ENCODE results near the gene COL5A2. TPM values are rescaled to one million over a fixed set of nuclear protein-coding genes. Genes with fewer than 3 reads are reported as not detected.

Gene COL5A2
- total RNA-seq, 4 donors from 2014 or later = 34.7 to 60.4 (median 51.4) TPM

DNA sequence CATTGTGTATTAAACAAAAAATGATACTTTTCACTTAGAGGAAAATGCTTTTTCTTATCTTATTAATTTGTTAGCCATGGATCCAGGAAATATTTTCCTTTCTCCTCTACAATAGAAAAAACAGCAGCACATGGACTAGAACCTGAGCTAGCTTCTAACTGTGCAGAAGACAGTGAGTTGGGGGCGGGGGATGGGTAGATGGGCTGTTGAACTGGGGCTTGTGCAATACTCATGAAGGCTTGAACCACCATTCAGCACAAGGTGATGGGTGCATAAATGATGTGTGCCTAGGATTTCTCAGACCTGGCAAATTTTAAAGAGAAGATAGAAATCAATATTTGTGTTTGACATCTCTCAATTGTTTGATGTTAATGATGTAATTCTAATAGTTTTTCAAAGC is 42.0 kb downstream of the COL5A2 start:
- TF ChIP-seq EP300 (IDR thresholded peaks at IDR 0.05) (no peak), POLR2A (IDR thresholded peaks at IDR 0.05) (no peak)
- TF ChIP-seq, protein P1, sequence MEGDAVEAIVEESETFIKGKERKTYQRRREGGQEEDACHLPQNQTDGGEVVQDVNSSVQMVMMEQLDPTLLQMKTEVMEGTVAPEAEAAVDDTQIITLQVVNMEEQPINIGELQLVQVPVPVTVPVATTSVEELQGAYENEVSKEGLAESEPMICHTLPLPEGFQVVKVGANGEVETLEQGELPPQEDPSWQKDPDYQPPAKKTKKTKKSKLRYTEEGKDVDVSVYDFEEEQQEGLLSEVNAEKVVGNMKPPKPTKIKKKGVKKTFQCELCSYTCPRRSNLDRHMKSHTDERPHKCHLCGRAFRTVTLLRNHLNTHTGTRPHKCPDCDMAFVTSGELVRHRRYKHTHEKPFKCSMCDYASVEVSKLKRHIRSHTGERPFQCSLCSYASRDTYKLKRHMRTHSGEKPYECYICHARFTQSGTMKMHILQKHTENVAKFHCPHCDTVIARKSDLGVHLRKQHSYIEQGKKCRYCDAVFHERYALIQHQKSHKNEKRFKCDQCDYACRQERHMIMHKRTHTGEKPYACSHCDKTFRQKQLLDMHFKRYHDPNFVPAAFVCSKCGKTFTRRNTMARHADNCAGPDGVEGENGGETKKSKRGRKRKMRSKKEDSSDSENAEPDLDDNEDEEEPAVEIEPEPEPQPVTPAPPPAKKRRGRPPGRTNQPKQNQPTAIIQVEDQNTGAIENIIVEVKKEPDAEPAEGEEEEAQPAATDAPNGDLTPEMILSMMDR (IDR thresholded peaks at IDR 0.05) = no peak
- H3K36me3 ChIP-seq = no peaks in the 10 kb centered on the region
- no peaks in the 10 kb centered on the region for H3K27me3 ChIP-seq
- peaks cover 0 to 22% (median 0%) of the 10 kb centered on the region in 4 donors for H3K4me1 ChIP-seq
- no peaks in the 10 kb centered on the region for H3K9me3 ChIP-seq
- H3K4me3 ChIP-seq = no peak overlapping the region
- no peak overlapping the region for H3K27ac ChIP-seq
- peak in 1 of 2 donors; percentile 23 for DNase-seq (ENCODE audit: low spot score in 2 of 2)
- 94 to 100% methylated on average over 1 of the region's 1 CpG for WGBS, 2 donors

DNA sequence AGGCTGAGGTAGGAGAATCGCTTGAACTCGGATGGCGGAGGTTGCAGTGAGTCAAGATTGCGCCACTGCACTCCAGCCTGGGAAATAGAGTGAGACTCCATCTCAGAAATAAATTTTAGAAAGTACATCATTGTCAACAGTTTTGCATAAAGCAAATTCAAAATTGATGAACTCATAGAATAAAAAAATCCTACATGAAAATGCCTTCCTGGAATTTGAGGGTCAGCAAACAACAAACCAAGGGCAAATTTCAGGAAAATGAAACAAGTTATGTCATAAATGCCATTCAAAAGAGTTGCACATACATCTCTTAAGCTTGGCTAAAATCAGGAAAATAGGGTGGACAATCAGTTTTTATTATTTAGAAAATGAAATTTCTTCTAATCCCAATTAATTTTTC is 45.1 kb downstream of the COL5A2 start:
- Histone ChIP-seq H3K27me3 (no peaks in the 10 kb centered on the region), H3K4me1 (peaks cover 0 to 34% (median 0%) of the 10 kb centered on the region in 4 donors), H3K4me3 (no peak overlapping the region), H3K27ac (no peak overlapping the region), H3K36me3 (no peaks in the 10 kb centered on the region), H3K9me3 (no peaks in the 10 kb centered on the region)
- 45 to 94% methylated on average over 4 of the region's 4 CpGs for WGBS, 2 donors
- TF ChIP-seq, protein P1 (IDR thresholded peaks at IDR 0.05) = no peak
- TF ChIP-seq POLR2A (IDR thresholded peaks at IDR 0.05) = no peak
- no peak for DNase-seq (ENCODE audit: low spot score in 2 of 2)

DNA sequence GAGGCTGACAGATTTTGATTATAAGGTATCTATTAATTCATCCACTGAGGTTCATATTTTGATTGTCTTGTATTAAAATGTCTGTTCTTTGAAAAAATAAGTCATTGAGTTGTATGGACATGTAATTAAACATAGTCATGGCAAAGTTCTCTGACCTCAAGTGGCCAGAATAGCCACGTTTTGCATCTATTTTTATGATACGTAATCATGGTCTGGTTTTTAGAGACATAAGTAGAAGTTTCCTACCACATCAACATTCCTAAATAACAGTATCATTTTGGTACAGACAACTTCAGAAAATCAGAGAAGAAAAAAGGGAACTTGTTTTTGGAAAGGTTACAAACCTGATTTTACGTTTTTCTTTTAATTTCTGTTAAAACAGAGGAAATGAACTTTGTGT is 47.6 kb downstream of the COL5A2 start:
- Histone ChIP-seq H3K4me3 (no peak overlapping the region), H3K9me3 (no peaks in the 10 kb centered on the region), H3K27ac (no peak overlapping the region), H3K4me1 (peaks cover 0 to 51% (median 7%) of the 10 kb centered on the region in 4 donors), H3K36me3 (no peaks in the 10 kb centered on the region), H3K27me3 (no peaks in the 10 kb centered on the region)
- 59 to 66% methylated on average over 3 of the region's 3 CpGs for WGBS, 2 donors
- DNase-seq (ENCODE audit: low spot score in 2 of 2) = no peak
- TF ChIP-seq, protein P1 (IDR thresholded peaks at IDR 0.05) = no peak
- TF ChIP-seq POLR2A (IDR thresholded peaks at IDR 0.05) (no peak), EP300 (IDR thresholded peaks at IDR 0.05) (no peak)

DNA sequence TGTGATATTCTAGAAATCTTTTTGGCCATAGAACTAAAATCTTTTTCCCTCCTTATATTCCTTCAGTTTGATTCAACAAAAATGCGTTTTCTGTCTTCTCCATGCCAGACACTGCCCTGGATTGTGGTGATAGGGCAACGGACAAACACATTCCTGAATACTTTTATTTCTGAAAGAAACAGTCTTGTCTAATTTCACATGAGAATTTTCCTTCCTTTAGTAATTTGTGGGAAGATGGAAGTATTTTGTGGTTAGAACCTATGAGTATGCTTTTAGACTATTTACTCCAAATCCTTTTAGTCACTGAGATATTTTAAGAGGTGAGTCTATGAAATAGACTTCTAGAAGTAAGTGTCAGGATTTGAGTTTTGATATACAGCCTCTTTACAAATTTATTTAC is 49.6 kb downstream of the COL5A2 start:
- WGBS, 2 donors = 26 to 32% methylated on average over 2 of the region's 2 CpGs
- Histone ChIP-seq H3K27me3 (no peaks in the 10 kb centered on the region), H3K27ac (peak overlapping the region in 2 of 4 donors; percentile 42 to 65), H3K4me1 (peaks cover 0 to 44% (median 10%) of the 10 kb centered on the region in 4 donors), H3K36me3 (no peaks in the 10 kb centered on the region), H3K4me3 (no peak overlapping the region), H3K9me3 (no peaks in the 10 kb centered on the region)
- TF ChIP-seq EP300 (IDR thresholded peaks at IDR 0.05) = no peak
- TF ChIP-seq, protein P1 (IDR thresholded peaks at IDR 0.05) = no peak
- TF ChIP-seq POLR2A (IDR thresholded peaks at IDR 0.05) = no peak
- no peak for DNase-seq (ENCODE audit: low spot score in 2 of 2)

GRCh38 chr2:189128970-189129369 is 50.6 kb downstream of the COL5A2 start:
- TF ChIP-seq, protein P1 (IDR thresholded peaks at IDR 0.05) = no peak
- TF ChIP-seq EP300 (IDR thresholded peaks at IDR 0.05) (no peak), POLR2A (IDR thresholded peaks at IDR 0.05) (no peak)
- Histone ChIP-seq H3K4me1 (peaks cover 0 to 44% (median 10%) of the 10 kb centered on the region in 4 donors), H3K27me3 (no peaks in the 10 kb centered on the region), H3K4me3 (no peak overlapping the region), H3K36me3 (no peaks in the 10 kb centered on the region), H3K27ac (peak overlapping the region in 2 of 4 donors; percentile 42 to 65), H3K9me3 (no peaks in the 10 kb centered on the region)
- DNase-seq (ENCODE audit: low spot score in 2 of 2) = no peak
- 45 to 52% methylated on average over 4 of the region's 4 CpGs for WGBS, 2 donors
